Smooth muscle cell (in vitro differentiated cells): Measurements from ENCODE around the gene LIMD2. TPM values are rescaled to one million over a fixed set of nuclear protein-coding genes. Genes with fewer than 3 reads are reported as not detected.

Experiments used
- DNase-seq: peaks from one replicate; lab custom pipeline; 2025; ENCODE audit not compliant: unreplicated experiment; lab: John Stamatoyannopoulos, UW
- H2AFZ ChIP-seq: fragments of 200-600 bp; sonication (generic); 2 replicates; pipeline ENCODE4 v1.6.0; 2016; ENCODE audit warnings: antibody characterized with exemption, low read depth, mild to moderate bottlenecking
- H3F3A ChIP-seq: fragments of 200-600 bp; sonication (generic); 2 replicates; pipeline ENCODE4 v1.6.0; 2017; ENCODE audit warnings: antibody characterized with exemption, low read depth
- H3K27ac ChIP-seq: fragments of 200-600 bp; sonication (generic); 2 replicates; pipeline ENCODE4 v1.5.1; 2016; ENCODE audit warnings: low read depth, mild to moderate bottlenecking
- H3K27me3 ChIP-seq: fragments of 200-600 bp; sonication (generic); 2 replicates; pipeline ENCODE4 v1.6.1; 2016; ENCODE audit warnings: low read depth, mild to moderate bottlenecking
- H3K36me3 ChIP-seq: fragments of 200-600 bp; sonication (generic); 2 replicates; pipeline ENCODE4 v1.5.1; 2016; ENCODE audit warnings: low read depth
- H3K4me1 ChIP-seq: fragments of 200-600 bp; sonication (generic); 2 replicates; pipeline ENCODE4 v1.5.1; 2016; ENCODE audit warnings: low read depth
- H3K4me2 ChIP-seq: fragments of 200-600 bp; sonication (generic); 2 replicates; pipeline ENCODE4 v1.6.0; 2016; ENCODE audit warnings: mild to moderate bottlenecking
- H3K4me3 ChIP-seq: fragments of 200-600 bp; sonication (generic); 2 replicates; pipeline ENCODE4 v1.5.1; 2016; ENCODE audit warnings: mild to moderate bottlenecking
- H3K79me2 ChIP-seq: fragments of 200-600 bp; sonication (generic); 2 replicates; pipeline ENCODE4 v1.6.0; 2016; ENCODE audit warnings: low read depth, mild to moderate bottlenecking
- H3K9ac ChIP-seq: fragments of 200-600 bp; sonication (generic); 2 replicates; pipeline ENCODE4 v1.6.0; 2016; ENCODE audit warnings: low read depth
- H3K9me3 ChIP-seq: fragments of 200-600 bp; sonication (generic); replicated peaks from 2 replicates; pipeline ENCODE4 v1.5.1; 2016; ENCODE audit warnings: low read depth
- H4K20me1 ChIP-seq: fragments of 200-600 bp; sonication (generic); 2 replicates; pipeline ENCODE4 v1.6.0; 2016; ENCODE audit warnings: low read depth
- CTCF ChIP-seq: fragments of 200-600 bp; sonication (generic); IDR thresholded peaks from 2 replicates; pipeline ENCODE4 v1.5.1; 2017; ENCODE audit warnings: borderline replicate concordance, mild to moderate bottlenecking, antibody characterized with exemption; ENCODE audit not compliant: insufficient read depth, poor library complexity, severe bottlenecking
- WGBS: methylation state at CpG from one replicate; pipeline ENCODE4 v1.1.7; 2016; ENCODE audit warnings: low lambda C conversion rate; 5-methylcytosine and 5-hydroxymethylcytosine counted together
- polyA plus RNA-seq: library from polyadenylated mRNA; unstranded; fragments of >200 nt; fragmentation: Nextera tagmentation; extraction: Ambion mirVana; gene quantifications from 2 replicates; pipeline ENCODE4 v1.2.1, GENCODE V29; 2016
- total RNA-seq: library from RNA; depleted of rRNA; stranded (reverse); fragments of >200 nt; gene quantifications from 2 replicates; pipeline ENCODE4 v1.2.3, GENCODE V29; 2014

The LIMD2 gene
- total RNA-seq (40.7 and 47.9 TPM in 2 replicates), polyA plus RNA-seq (110 and 124 TPM in 2 replicates)

GRCh38 chr17:63699638-63700527 lies at the start of gene LIMD2:
Gene LIMD2, minus strand, starts transcription at chr17:63700125. Its CDS starts 827 bp downstream, at chr17:63699298.
- Histone ChIP-seq H4K20me1 (peaks cover 20% of the 10 kb centered on the region), H3K79me2 (no peaks in the 10 kb centered on the region), H3K4me3 (peak within 1 kb of the TSS; percentile 65), H3K27ac (peak within 1 kb of the TSS; percentile 56), H3K9ac (peak within 1 kb of the TSS; percentile 39), H2AFZ (no peak within 1 kb of the TSS), H3K9me3 (no peaks in the 10 kb centered on the region), H3K4me2 (peak within 1 kb of the TSS; percentile 95), H3K36me3 (no peaks in the 10 kb centered on the region), H3F3A (no peaks in the 10 kb centered on the region), H3K4me1 (peaks cover 13% of the 10 kb centered on the region), H3K27me3 (no peaks in the 10 kb centered on the region)
- DNase-seq = peak; percentile 48
- no peak for TF ChIP-seq CTCF
- WGBS = 0% methylated on average over 61 of the region's 133 CpGs

GRCh38 chr17:63741408-63742173 lies 41.7 kb upstream of the LIMD2 start, which contains the start of gene STRADA:
Gene STRADA, minus strand, starts transcription at chr17:63741799. Its CDS starts 13,430 bp downstream, at chr17:63728369.
- Histone ChIP-seq H3K4me1 (peaks cover 6% of the 10 kb centered on the region), H3K36me3 (peaks cover 8% of the 10 kb centered on the region), H3K4me2 (peak within 1 kb of the TSS; percentile 94), H3K9ac (peak within 1 kb of the TSS; percentile 80), H3K9me3 (no peaks in the 10 kb centered on the region), H3K27me3 (no peaks in the 10 kb centered on the region), H3K27ac (peak within 1 kb of the TSS; percentile 73), H4K20me1 (no peaks in the 10 kb centered on the region), H3K79me2 (peaks cover 12% of the 10 kb centered on the region), H3K4me3 (peak within 1 kb of the TSS; percentile 85), H3F3A (peaks cover 19% of the 10 kb centered on the region), H2AFZ (peak within 1 kb of the TSS; percentile 71)
- 1% methylated on average over 48 of the region's 61 CpGs for WGBS
- peak; percentile 90 for DNase-seq
- no peak for TF ChIP-seq CTCF

GRCh38 chr17:63741143-63741407 lies 41.1 kb upstream of the LIMD2 start:
- peaks cover 6% of the 10 kb centered on the region for H3K4me1 ChIP-seq
- H3F3A ChIP-seq = peaks cover 18% of the 10 kb centered on the region
- DNase-seq = no peak
- no peaks in the 10 kb centered on the region for H3K27me3 ChIP-seq
- peak overlapping the region; percentile 73 for H3K27ac ChIP-seq
- peak overlapping the region; percentile 80 for H3K9ac ChIP-seq
- peaks cover 12% of the 10 kb centered on the region for H3K79me2 ChIP-seq
- peak overlapping the region; percentile 71 for H2AFZ ChIP-seq
- H3K4me3 ChIP-seq = peak overlapping the region; percentile 85
- peaks cover 4% of the 10 kb centered on the region for H3K36me3 ChIP-seq
- no peak for TF ChIP-seq CTCF
- H4K20me1 ChIP-seq = no peaks in the 10 kb centered on the region
- 2% methylated on average over 14 of the region's 14 CpGs for WGBS
- no peaks in the 10 kb centered on the region for H3K9me3 ChIP-seq
- H3K4me2 ChIP-seq = peak overlapping the region; percentile 94
